Stimulated activated CD4-positive, alpha-beta T cell treated with anti-CD3 and anti-CD28 coated beads, Interleukin-12 subunit alpha, Interleukin-12 subunit beta, amount 100 ng/mL, for 24 hours (primary cell): Measurements from ENCODE around the gene KRTAP10-1.
A peak's percentile ranks its signal among the peaks of the same experiment; 100 is the strongest.
"Not testable (repeated sequence)": the region's sequence is repeated elsewhere in the genome, so short reads cannot be mapped to it uniquely, and the experiment has no call there.

Experiments used
- DNase-seq, 2 experiments: peaks; one replicate each; pipeline ENCODE4 v3.0.0-alpha.2; 2020; ENCODE audit warnings: low read depth in 2 of 2

The KRTAP10-1 gene

DNA sequence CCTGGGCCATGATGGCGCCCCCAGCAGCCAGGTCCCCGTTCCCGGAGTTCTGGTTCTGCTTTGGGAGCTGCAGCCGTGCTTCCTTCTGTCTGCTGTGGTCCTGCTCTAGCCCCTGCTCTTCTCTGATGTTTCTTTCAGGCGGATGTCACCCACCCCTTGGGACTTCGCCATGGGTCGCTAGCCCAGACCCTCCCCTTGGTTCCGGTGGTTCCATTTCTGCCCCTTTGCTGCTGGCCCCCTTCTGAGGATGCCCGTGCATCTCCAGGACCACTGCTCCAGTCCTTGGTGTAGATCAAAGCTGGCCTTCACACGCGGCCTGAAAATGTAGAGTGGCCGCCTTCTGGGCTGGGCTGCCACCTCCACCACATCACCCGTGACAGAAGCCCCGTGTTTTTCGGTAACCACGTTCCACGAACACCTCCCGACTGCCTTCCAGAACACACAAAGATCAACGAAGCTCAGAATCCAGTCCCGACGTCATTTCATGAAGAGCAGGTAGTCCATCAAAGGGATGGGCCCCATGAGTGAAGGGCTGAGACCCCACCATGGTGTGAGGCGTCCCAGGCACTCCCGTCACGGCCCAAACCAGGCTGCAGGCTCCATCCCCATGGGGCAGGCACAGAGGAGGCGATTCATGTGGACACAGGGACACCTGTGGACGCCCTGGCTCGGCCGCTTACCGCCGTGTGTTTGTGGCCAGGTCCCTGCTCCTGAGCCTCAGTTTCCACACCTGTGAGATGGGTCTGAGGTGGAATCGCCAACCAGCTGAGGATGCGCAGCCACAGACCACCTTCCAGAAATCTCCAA, 24.4 kb downstream of the KRTAP10-1 start:
- no peak for DNase-seq

DNA sequence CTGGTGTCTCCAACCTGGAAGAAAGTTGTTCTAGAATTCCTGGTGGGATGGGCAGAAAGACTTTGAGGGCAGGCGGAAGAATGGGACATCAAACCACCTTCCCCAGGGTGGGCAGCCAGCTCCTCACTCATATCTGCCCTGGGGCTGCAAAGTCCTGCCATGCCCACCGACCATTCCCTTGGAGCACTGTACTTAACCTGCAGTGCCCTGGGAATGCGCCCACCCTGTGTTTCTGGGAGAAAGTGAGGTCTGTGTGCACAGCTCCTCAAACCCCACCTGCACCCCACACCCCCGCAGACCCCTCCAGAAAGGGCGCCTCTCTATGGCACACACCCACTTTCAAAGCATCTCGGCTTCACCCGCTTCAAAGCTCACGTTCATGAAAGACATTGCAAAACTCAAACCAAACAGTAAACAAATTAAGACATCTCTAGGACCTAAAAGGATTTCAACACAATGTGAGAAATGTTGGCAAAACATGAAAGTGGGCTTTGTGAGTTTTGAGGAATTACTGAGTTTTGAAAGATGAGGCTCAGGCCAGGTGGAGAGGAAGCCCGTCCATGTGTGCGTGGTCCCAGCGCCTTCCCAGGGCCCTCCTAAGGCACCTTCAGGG, 25.1 kb downstream of the KRTAP10-1 start:
- no peak for DNase-seq

DNA sequence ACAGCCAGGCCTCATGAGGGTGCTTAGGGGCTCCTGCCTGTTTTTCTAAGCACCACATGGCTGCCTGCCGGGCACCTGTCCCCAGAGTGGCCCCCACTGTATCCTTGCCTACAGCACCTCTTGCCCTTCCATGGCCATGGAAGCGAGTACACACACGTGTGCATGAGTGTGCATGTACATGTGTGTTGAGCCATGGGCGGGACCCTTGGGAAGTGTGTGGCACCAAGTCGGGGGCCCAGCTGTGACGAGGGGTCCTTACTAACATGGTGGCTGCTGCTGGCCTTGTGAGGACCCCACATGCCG, 25.8 kb downstream of the KRTAP10-1 start:
- DNase-seq: no peak

DNA sequence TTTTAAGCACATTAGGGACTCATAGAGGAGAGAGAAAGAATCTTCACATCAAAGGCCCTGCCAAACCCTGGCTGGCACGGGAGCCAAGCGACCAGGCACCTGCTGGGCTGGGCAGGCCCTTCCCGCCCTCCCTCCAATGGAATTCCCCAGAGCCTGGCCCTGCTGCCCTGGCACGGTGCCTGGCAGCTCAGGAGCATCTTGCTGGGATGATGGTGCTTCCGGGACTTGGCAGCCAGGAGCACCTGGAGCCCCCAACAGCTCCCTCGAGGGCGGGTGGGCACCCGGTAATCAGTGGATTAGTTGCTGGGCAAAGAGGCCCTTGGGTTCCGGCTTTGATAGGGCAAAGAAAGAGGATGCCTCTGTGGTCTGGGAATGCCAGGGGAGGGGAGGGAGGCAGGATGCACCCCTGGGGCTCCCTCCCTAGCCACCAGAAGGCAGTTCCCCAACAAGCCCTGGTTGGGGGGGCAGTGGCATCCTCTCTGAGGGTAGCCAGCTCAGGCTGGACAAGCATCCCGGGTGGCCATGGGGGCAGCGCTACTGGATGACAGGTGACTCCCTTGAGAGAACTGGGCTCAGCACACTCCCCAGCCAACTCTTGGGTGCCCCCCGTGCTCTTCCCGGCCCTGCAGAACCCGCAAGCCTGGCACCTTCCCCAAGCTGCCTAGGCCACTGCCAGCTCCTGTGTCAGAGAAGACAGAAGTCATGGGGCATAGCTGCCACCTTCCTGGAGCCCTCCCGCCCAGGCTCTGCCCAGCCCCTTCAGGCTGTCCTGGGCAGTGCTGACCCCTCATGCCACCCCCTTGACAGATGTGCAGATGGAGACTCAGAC, 26.4 kb downstream of the KRTAP10-1 start:
- no peak for DNase-seq

DNA sequence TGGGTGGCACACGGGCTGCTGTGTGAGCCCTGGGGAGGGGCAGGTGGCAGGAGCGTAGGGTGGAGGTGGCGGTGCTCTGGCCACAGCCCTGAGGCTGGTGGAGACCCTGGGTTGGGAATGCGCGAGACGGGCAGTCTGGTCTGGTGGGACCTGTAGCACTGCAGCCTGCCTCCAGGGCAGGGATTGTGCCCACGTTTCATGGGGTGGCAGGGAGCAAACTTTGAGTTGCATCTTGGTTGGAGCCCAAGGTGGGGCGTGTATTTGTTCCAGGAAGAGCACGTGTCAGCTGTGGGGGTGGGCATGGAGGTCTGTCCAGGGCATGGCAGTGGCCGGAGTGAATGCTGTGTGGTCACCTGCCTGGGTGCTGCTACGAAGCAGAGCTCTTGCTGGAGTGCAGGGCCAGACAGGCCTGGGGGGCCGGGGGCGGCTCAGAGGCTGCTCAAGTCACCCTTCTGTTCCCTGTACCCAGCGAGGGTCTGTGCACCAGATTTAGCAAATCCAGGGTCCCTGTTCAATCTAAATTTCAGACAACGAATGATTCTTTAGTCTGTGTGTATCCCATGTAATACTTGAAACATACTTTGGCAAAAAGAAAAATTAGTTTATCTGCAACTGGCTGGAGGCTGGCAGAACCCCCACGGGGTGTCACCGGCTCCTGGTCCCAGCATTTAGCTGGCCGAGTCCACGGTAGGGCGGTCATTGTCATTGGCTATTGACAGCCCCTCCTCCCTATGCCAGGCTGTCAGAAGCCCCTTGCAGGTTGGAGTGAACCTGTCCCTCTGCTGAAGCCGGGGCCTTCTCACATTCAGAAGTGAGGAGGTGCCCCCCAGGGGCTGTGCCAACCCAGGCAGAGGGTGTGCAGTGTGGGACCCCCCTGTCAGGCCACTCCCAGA, 27.3 kb downstream of the KRTAP10-1 start:
- DNase-seq: no peak

DNA sequence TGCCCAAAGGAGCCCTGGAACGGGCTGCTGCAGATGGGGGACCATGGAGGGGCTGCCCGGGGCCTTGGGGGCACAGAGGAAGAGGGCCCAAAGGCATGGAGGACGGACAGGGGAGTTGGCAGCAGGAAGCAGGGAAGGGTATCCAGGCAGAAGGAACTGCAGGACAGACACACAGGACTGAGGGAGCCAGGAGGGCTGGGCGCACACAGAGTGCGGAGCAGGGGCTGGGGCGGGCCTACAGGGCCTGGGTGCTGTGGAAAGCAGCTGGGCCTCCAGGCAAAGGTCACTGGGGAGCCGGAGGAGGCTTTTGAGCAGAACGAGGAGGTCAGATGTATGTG, 28.1 kb downstream of the KRTAP10-1 start:
- DNase-seq: no peak

DNA sequence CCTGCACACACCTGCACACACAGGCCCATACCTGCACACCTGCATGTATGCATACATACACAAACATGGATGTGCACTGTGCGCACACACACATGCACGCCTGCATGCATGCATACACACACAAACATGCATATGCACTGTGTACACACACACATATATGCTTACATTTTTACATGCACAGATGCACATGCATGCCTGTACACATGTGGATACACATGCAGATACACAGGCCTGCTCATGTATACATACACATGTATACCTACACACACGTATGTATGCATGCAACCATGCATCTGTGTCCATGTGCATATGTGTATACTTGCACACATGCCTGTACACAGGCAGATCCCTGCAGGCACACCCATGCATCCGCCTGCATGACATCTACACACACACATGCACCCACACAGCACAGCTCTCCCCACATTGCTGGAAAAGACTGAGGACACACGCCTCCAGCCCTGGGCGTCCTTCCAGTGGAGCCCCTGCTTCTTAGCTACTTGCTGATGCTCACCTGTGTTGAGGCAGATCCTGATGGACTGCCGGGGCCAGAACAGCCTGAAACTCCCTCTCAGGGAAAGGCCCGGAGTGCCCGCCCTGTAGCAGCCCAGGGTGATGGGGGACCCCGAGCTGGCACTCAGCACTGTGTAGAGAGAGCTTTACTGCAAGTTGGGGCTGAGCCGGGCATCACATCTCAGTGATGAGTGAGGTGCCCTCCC, 28.6 kb downstream of the KRTAP10-1 start:
- DNase-seq: no peak

DNA sequence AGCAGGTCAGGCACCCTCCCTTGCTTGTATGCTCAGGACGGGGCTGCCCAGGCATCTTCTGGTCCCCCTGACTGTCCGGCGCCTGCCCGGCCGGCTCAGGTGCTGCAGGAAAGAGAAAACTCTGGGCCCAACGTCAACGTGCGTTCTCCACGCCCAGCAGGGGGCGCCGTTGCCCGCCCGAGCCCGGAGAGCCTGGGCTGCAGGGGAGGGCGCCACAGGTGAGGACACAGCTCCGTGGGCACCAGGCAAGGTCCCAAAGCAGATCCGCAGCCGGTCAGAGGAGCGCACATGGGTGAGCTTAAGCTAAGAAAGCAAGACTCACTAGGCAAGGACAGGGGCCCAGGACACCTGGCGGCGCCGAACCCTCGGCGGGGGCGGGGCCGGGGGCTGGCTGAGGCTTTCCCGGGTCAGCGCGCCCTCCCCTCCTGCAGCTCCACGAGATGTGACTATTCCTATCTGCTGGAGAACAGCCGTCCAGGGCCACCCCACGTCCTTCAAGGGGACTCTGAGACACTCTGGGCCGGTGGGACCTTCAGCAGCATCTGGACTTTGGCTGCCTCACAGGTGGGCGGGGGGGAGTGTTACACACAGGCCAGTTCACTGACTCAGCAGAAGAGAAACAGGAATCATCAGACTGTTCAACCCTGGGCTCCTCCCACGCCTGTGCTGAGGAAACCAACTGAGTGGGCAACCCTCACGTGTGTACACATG, 29.3 kb downstream of the KRTAP10-1 start:
- peak; percentile 52 to 67 for DNase-seq

DNA sequence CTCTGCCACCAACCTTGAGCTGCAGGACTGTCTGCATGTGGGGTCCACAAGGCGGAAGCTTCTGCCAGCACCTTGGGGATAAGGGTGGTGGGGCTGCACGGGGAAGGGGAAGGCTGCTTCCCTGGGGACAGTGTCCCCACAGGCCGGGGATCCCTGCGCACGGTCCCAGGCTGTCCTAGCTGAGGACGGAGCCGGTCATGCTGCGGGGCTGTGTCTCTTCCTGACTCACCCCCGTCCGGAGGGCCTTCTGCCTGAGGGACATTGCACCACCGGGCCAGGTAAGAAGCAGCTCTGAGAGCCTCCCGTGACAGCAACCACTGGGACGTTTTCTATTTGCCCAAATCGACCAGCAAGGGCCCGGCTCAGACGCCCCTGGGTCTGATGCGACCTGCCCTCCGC, 29.9 kb downstream of the KRTAP10-1 start:
- no peak for DNase-seq

DNA sequence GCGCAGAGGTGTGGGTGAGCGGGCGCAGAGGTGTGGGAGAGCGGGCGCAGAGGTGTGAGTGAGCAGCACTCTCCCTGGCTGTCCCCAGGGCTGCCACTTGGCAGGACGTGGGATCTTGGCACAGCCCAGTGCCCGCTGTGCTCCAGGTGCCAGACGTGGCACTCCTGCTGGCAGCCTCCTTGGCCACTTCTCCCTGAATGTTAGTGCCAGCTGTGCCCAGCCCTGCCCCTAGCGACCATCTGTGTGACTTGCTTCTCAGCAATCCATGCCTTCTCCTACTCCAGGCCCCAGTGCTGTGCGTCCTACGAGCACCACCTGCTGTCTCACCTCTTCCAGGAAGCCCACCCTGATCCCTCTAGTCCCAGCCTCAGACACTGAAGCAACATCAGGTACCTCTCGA, 30.5 kb downstream of the KRTAP10-1 start:
- no peak for DNase-seq

DNA sequence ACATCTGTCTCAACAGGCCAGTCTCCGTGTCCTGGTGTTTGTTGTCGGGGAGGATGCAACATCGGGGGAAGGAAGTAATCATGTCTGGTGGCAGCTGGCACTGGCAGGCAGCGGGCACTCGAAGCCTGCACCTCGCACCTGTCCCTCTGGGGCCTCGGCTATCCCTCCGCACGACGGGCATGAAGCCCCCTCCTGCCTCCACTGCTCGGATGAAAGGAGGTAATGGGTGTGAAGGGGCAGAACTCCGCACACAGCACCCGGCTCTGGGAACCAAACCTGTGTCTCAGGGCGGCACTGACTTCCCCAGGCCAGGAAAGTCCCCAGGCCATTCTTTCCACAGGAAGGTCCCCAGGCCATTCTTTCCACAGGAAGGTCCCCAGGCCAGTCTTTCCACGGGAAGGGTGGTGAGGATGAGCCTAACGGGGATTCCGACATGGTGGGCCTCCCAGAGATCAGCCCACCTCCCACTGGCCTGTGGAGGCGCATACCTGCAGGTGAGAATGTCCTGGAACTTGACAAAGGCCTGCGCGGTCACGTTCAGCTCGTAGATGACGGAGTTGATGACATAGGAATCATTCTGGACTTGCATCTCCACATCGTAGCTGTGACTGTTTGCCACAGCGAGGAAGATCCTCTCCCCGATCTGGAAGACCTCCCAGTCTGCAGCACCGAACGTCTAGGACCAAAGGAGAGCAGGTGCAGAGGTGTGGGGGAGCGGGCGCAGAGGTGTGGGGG, 31.1 kb downstream of the KRTAP10-1 start:
- no peak for DNase-seq

DNA sequence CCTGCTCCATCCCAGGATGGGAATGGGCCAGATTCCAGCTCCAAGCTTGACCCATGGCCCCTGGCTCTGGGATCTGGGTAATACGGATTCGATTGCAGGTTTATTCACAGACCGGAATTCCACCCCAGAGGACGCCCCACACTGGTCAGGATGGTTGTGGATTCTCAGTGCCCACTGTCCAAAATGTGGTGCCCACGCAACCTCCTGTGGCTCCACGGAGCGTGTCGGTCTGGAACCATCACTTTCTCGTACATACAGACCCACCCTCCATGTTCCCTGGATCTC, 31.6 kb downstream of the KRTAP10-1 start:
- no peak for DNase-seq

DNA sequence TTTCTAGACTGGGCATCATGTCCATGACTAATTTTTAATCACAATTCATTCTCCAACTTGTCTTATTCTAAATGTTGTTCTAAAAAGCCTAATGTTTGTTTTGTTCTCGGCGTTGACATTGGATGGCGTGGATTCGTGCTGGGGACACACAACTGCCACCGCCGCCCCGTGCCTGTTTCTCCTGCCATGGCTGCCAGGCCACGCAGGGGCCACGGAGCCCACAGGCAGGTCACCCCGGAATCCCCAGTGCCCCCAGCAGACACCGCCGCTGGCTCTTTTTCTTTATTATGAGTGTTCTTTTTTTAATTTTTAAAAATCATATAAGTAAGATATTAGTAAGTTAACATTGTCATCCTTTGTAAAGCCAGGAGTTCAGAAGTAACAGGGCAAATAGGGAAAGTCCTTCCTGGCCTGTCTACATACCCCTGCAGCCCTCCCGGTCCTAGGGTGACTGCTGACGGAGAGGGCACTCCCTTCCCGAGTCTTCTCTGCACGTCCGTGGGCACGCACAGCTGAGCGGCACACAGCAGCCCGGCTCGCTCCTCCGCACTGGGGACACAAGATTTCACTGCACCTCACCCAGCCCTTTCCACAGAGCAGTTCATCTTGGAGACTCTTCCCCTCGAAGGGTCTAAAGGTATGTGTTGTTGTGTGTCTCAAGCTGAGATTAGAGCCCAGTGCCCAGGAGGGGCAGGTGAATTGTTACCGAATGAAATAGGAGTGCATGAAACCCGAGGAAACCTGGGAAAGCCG, 32.1 kb downstream of the KRTAP10-1 start:
- DNase-seq: no peak

DNA sequence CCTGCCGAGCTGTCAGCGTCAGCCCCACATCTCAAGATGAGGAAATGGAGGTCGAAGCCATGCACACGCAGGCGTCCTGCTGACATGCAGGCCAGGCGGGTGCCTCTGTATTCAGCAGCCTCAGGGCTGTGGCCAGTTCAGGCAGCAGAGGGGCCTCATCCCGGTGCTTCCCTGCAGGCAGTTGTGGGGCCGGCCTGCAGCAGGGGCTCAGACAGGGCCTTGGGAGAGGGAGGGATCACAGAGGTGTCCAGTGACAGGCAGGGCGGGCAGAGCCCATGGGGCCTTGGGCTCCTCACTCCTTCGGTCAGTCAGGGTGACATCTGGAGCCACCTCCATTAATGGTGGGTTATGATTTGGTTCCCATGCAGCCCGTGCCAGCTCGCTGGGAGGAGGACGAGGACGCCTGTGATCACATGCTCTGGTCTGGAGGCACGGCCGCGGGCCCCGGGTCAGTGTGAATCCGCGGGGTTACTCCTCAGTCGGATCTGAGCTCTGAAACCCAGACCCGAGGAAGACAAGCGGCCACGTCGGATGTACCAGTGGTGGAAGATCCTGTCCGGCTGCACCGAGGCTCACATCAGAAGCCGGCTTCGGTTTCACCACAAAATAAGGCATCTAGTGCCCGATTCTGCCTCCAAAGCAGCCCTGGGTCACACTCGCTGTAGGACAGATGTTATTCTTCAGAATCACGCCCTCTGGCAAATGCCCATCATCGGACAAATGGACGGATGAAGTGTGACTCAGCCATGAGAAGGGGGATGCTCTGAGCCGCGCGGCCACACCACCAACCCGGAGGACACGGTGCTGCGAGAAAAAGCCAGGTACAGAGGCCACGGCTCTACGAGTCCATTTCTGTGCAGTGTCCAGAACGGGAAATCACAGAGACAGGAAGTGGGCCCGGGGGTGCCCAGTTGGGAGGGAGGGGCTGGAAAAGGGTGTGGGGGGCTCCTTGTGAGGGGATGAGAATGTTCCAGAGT, 33.4 kb downstream of the KRTAP10-1 start:
- no peak for DNase-seq

DNA sequence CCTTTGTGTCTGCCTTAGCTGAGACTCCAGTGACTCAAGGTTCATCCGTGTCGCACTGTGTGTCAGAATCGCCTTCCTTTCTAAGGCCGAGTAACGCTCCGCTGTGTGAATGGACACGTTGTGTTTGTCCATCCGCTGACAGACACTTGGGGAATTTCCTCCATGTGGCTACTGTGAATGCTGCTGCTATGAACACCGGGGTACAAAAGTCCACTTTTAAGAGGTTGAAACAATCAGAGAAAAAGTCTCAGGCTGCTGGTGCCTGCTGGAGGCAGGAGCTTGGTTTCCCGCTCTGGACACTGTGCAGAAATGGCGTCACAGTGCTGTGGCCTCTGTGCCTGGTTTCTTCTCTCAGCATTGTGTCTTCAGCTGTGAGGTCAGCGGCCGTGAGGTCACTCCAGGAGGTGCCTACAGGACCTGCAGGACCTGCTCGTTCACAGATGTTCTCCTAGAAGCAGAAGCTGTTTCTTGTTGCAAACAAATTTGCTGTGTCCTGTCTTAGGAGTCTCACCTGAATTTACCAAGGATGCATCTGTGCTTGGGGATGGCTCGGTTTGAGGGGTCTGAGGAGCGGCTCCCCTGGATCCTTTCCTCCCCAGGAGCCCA, 34.2 kb downstream of the KRTAP10-1 start:
- DNase-seq: no peak

DNA sequence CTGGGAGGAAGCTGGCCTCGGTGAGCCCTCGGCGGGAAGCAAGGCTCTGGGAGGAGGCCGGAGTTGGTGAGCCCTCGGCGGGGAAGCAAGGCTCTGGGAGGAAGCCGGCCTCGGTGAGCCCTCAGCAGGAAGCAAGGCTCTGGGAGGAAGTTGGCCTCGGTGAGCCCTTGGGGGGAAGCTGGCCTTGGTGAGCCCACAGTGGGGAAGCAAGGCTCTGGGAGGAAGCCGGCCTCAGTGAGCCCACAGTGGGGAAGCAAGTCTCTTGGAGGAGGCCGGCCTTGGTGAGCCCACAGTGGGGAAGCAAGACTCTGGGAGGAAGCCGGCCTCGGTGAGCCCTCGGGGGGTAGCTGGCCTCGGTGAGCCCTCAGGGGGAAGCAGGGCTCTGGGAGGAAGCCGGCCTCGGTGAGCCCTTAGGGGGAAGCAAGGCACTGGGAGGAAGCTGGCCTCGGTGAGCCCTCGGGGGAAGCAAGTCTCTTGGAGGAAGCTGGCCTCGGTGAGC, 36.0 kb downstream of the KRTAP10-1 start:
- DNase-seq: no peak

DNA sequence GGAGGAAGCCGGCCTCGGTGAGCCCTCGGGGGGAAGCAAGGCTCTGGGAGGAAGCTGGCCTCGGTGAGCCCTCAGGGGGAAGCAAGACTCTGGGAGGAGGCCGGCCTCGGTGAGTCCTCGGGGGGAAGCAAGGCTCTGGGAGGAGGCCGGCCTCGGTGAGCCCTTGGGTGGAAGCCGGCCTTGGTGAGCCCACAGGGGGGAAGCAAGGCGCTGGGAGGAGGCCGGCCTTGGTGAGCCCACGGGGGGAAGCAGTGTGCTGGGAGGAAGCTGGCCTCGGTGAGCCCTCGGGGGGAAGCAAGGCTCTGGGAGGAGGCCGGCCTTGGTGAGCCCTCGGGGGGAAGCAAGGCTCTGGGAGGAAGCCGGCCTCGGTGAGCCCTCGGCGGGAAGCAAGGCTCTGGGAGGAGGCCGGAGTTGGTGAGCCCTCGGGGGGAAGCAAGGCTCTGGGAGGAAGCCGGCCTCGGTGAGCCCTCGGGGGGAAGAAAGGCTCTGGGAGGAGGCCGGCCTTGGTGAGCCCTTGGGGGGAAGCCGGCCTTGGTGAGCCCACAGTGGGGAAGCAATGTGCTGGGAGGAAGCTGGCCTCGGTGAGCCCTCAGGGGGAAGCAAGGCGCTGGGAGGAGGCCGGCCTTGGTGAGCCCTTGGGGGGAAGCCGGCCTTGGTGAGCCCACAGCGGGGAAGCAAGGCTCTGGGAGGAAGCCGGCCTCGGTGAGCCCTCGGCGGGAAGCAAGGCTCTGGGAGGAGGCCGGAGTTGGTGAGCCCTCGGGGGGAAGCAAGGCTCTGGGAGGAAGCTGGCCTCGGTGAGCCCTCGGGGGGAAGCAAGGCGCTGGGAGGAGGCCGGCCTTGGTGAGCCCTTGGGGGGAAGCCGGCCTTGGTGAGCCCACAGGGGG, 36.7 kb downstream of the KRTAP10-1 start:
- not testable (repeated sequence) for DNase-seq
